Left lung (tissue), 10 donors: ENCODE measurements around the gene SERTAD1. TPM values are rescaled to one million over a fixed set of nuclear protein-coding genes. Genes with fewer than 3 reads are reported as not detected.
A peak's percentile ranks its signal among the peaks of the same experiment; 100 is the strongest.
"Not testable (repeated sequence)": the region's sequence is repeated elsewhere in the genome, so short reads cannot be mapped to it uniquely, and the experiment has no call there.

ENCODE experiments used
- ATAC-seq: fragments of 200-7000 bp; cut with Tn5 transposase; one replicate; pipeline ENCODE4 v1.9.1; 2020; ENCODE audit warnings: moderate library complexity
- DNase-seq, 4 donors: peaks; one replicate each; pipeline ENCODE4 v3.0.0-alpha.2; 2013 to 2020
- H3K27ac ChIP-seq, 2 donors: fragments of 200-600 bp; sonication (generic) in 1 of 2; one replicate each; pipeline versions ENCODE4 v1.5.0 to v1.8.0; 2020 to 2021
- H3K27me3 ChIP-seq, 2 donors: fragments of 200-600 bp; sonication (generic) in 1 of 2; one replicate each; pipeline versions ENCODE4 v1.5.0 to v1.8.0; 2020 to 2021
- H3K36me3 ChIP-seq, 2 donors: fragments of 200-600 bp; sonication (generic) in 1 of 2; one replicate each; pipeline versions ENCODE4 v1.5.0 to v1.8.0; 2020 to 2021
- H3K4me1 ChIP-seq, 2 donors: fragments of 200-600 bp; one replicate each; pipeline ENCODE4 v1.8.0; 2021
- H3K4me3 ChIP-seq, 2 donors: fragments of 200-600 bp; sonication (generic) in 1 of 2; one replicate each; pipeline versions ENCODE4 v1.5.0 to v1.8.0; 2020 to 2021; ENCODE audit warnings: mild to moderate bottlenecking in 1 of 2
- H3K9me3 ChIP-seq, 2 donors: fragments of 200-600 bp; sonication (generic) in 1 of 2; one replicate each; pipeline versions ENCODE4 v1.5.0 to v1.8.0; 2020 to 2021
- CTCF ChIP-seq, 2 donors: fragments of 200-600 bp; sonication (generic) in 1 of 2; IDR thresholded peaks; one replicate each; pipeline versions ENCODE4 v1.5.0 to v1.8.0; 2021; ENCODE audit warnings: antibody characterized with exemption in 2 of 2
- intact Hi-C, 2 donors: fragments of 100-400 bp; cut with DNase I; formaldehyde crosslinking; loops; one replicate each; pipeline versions ENCODE4 v1.11.2 to v1.14.2; 2022
- polyA plus RNA-seq, 6 donors: library from polyadenylated mRNA; unstranded; fragments of 120-200 nt; gene quantifications; one replicate each; pipeline ENCODE4 v1.2.1, GENCODE V29; 2013; ENCODE audit not compliant: insufficient read length in 6 of 6
- total RNA-seq, 2 donors: library from RNA; stranded (reverse); fragmentation: NEBNext Ultra II Directional; extraction: Animal tissue kit (Norgen Biotek cat#: 25700); gene quantifications; one replicate each; pipeline ENCODE4 v1.2.1, GENCODE V29; 2021
- donor health status: DM: no; HTN: yes; CAD: no.
- donor health status: DM: no; HTN: no; CAD: no.

The SERTAD1 gene
- total and polyA plus RNA-seq, 8 donors = 4.3 to 17.5 (median 6.9) TPM

GRCh38 chr19:40413291-40413845 lies 12.4 kb downstream of the SERTAD1 start, which contains the start of gene PRX:
TSS of gene PRX (minus strand) at chr19:40413378. CDS start at chr19:40407932, 5,446 bp downstream.
- H3K4me1 ChIP-seq = peaks cover 0 to 51% of the 10 kb centered on the region in 2 donors
- H3K4me3 ChIP-seq = peak within 1 kb of the TSS; percentile 5 to 35
- TF ChIP-seq CTCF (IDR thresholded peaks at IDR 0.05) = no peak
- no peaks in the 10 kb centered on the region for H3K27me3 ChIP-seq
- intact Hi-C loops = no loop called here
- DNase-seq (peak in 2 of 4 donors; percentile 33 to 66), ATAC-seq (no peak)
- no peaks in the 10 kb centered on the region for H3K9me3 ChIP-seq
- H3K36me3 ChIP-seq = no peaks in the 10 kb centered on the region
- peak within 1 kb of the TSS; percentile 51 to 55 for H3K27ac ChIP-seq

- ATAC-seq (no peak), DNase-seq (no peak)
- intact Hi-C loops = no loop called here
- Histone ChIP-seq H3K27ac (peak overlapping the region; percentile 51 to 55), H3K27me3 (no peaks in the 10 kb centered on the region), H3K9me3 (no peaks in the 10 kb centered on the region), H3K4me1 (peaks cover 0 to 52% of the 10 kb centered on the region in 2 donors), H3K4me3 (peak overlapping the region; percentile 5 to 35), H3K36me3 (no peaks in the 10 kb centered on the region)
- no peak for TF ChIP-seq CTCF (IDR thresholded peaks at IDR 0.05)
These were observed 12.9 kb downstream of the SERTAD1 start for GRCh38 chr19:40412866-40413265.

GRCh38 chr19:40411958-40412499 lies 13.8 kb downstream of the SERTAD1 start:
- intact Hi-C loops = no loop called here
- peak overlapping the region; percentile 51 to 55 for H3K27ac ChIP-seq

GRCh38 chr19:40411125-40411842 lies 14.5 kb downstream of the SERTAD1 start:
- TF ChIP-seq CTCF (IDR thresholded peaks at IDR 0.05) = no peak
- H3K36me3 ChIP-seq = no peaks in the 10 kb centered on the region
- peak; percentile 66 for ATAC-seq
- DNase-seq = no peak
- H3K9me3 ChIP-seq = no peaks in the 10 kb centered on the region
- peaks cover 0 to 38% of the 10 kb centered on the region in 2 donors for H3K4me1 ChIP-seq
- intact Hi-C loops = no loop called here
- no peaks in the 10 kb centered on the region for H3K27me3 ChIP-seq
- H3K27ac ChIP-seq = peak overlapping the region; percentile 51 to 55
- H3K4me3 ChIP-seq = peak overlapping the region in 1 of 2 donors; percentile 35

More at GRCh38 chr19:40411958-40412499, 13.8 kb downstream of the SERTAD1 start:
- Histone ChIP-seq H3K4me3 (peak overlapping the region in 1 of 2 donors; percentile 35), H3K9me3 (no peaks in the 10 kb centered on the region), H3K36me3 (no peaks in the 10 kb centered on the region), H3K4me1 (peaks cover 0 to 45% of the 10 kb centered on the region in 2 donors), H3K27me3 (no peaks in the 10 kb centered on the region)
- DNase-seq (no peak), ATAC-seq (no peak)
- TF ChIP-seq CTCF (IDR thresholded peaks at IDR 0.05) = no peak

- no peak overlapping the region for H3K27ac ChIP-seq
- intact Hi-C loops = no loop called here
These were observed 15.8 kb downstream of the SERTAD1 start for GRCh38 chr19:40410030-40410389.

GRCh38 chr19:40408598-40408925 lies 17.2 kb downstream of the SERTAD1 start:
- H3K27ac ChIP-seq, H3K4me3 ChIP-seq, DNase-seq, H3K9me3 ChIP-seq, ATAC-seq, H3K27me3 ChIP-seq, H3K36me3 ChIP-seq, intact Hi-C loops: not testable (repeated sequence)
- H3K4me1 ChIP-seq = peaks cover 0 to 27% of the 10 kb centered on the region in 2 donors

More at GRCh38 chr19:40410030-40410389, 15.8 kb downstream of the SERTAD1 start:
- H3K27me3 ChIP-seq = no peaks in the 10 kb centered on the region
- ATAC-seq = no peak
- no peak for TF ChIP-seq CTCF (IDR thresholded peaks at IDR 0.05)
- H3K9me3 ChIP-seq = no peaks in the 10 kb centered on the region
- no peaks in the 10 kb centered on the region for H3K36me3 ChIP-seq
- H3K4me3 ChIP-seq = no peak overlapping the region
- peaks cover 0 to 26% of the 10 kb centered on the region in 2 donors for H3K4me1 ChIP-seq
- no peak for DNase-seq
